ENCODE measurements around the gene PTX3.

GRCh38 chr3:157475921-157476414, 39.3 kb downstream of the PTX3 start:
- no peak for TF ChIP-seq FOXM1 (IDR thresholded peaks at IDR 0.05; ENCODE audit: borderline replicate concordance, low read depth)
- TF ChIP-seq CREB1 (IDR thresholded peaks at IDR 0.05; ENCODE audit: low read depth) = no peak
- no peak for TF ChIP-seq CEBPB (IDR thresholded peaks at IDR 0.05)
- TF ChIP-seq TAF1 (IDR thresholded peaks at IDR 0.05; ENCODE audit: low read depth) = no peak
- no peak for TF ChIP-seq RAD21 (IDR thresholded peaks at IDR 0.05; ENCODE audit: low read depth)
- no peak for TF ChIP-seq EP300 (IDR thresholded peaks at IDR 0.05; ENCODE audit: borderline replicate concordance)
- TF ChIP-seq TEAD4 (IDR thresholded peaks at IDR 0.05) = no peak
- TF ChIP-seq MAX (IDR thresholded peaks at IDR 0.05) = no peak
